HepG2 (cell line): ENCODE data around the gene EPS8.

Experiments used
- ADNP ChIP-seq: sonication (generic); formaldehyde crosslinking; IDR thresholded peaks from 2 replicates; pipeline ENCODE4 v1.4.0; 2020; ENCODE audit warnings: missing genetic modification reagents
- CBX1 ChIP-seq: IDR thresholded peaks from one replicate; pipeline ENCODE4 v1.6.1; 2016; ENCODE audit warnings: antibody characterized with exemption, low read depth
- EHMT2 ChIP-seq: fragments of 200-600 bp; sonication (generic); IDR thresholded peaks from 2 replicates; pipeline ENCODE4 v1.7.0; 2017; ENCODE audit warnings: antibody characterized with exemption, low read depth, low read length, borderline replicate concordance
- EP300 ChIP-seq, 3 experiments: sonication (generic) in 1 of 3; formaldehyde crosslinking in 1 of 3; IDR thresholded peaks; 2 replicates each; pipeline versions ENCODE4 v1.5.1 to v1.6.1; 2011 to 2020; ENCODE audit warnings: low read depth in 2 of 3, low read length in 2 of 3, borderline replicate concordance in 1 of 3, improper control_type of control experiment in 1 of 3, mild to moderate bottlenecking in 1 of 3, missing genetic modification reagents in 1 of 3, moderate library complexity in 1 of 3
- MAZ ChIP-seq, 2 experiments: sonication (generic) in 1 of 2; formaldehyde crosslinking in 1 of 2; IDR thresholded peaks; 2 replicates each; pipeline versions ENCODE4 v1.5.0 to v1.6.1; 2012 to 2020; ENCODE audit warnings: low read depth in 2 of 2, mild to moderate bottlenecking in 2 of 2, borderline replicate concordance in 1 of 2, improper control_type of control experiment in 1 of 2, low read length in 1 of 2, missing genetic modification reagents in 1 of 2, moderate library complexity in 1 of 2
- SAFB2 ChIP-seq: sonication (generic); formaldehyde crosslinking; IDR thresholded peaks from 2 replicates; pipeline ENCODE4 v1.5.1; 2020; ENCODE audit warnings: missing genetic modification reagents, low read depth, mild to moderate bottlenecking, borderline replicate concordance
- TARDBP ChIP-seq: sonication (generic); formaldehyde crosslinking; IDR thresholded peaks from 2 replicates; pipeline ENCODE4 v1.8.0; 2022; ENCODE audit warnings: mild to moderate bottlenecking, missing genetic modification reagents
- YY1 ChIP-seq: IDR thresholded peaks from 2 replicates; pipeline ENCODE4 v1.6.1; 2011; ENCODE audit warnings: low read length, low read depth, moderate library complexity, mild to moderate bottlenecking; ENCODE audit not compliant: insufficient read depth, insufficient replicate concordance
- ZNF44 ChIP-seq: sonication (generic); formaldehyde crosslinking; IDR thresholded peaks from 2 replicates; pipeline ENCODE4 v1.5.1; 2020; ENCODE audit warnings: mild to moderate bottlenecking, missing genetic modification reagents
- ZZZ3 ChIP-seq: sonication (generic); formaldehyde crosslinking; IDR thresholded peaks from 2 replicates; pipeline ENCODE4 v1.4.0; 2020; ENCODE audit warnings: missing genetic modification reagents, mild to moderate bottlenecking, borderline replicate concordance
- TF ChIP-seq, protein P1 (sequence below): sonication (generic); formaldehyde crosslinking; IDR thresholded peaks from 2 replicates; pipeline ENCODE4 v1.5.0; 2020; ENCODE audit warnings: mild to moderate bottlenecking, missing genetic modification reagents, moderate library complexity
- TF ChIP-seq, protein P2 (sequence below): sonication (generic); formaldehyde crosslinking; IDR thresholded peaks from 2 replicates; pipeline ENCODE4 v1.4.0; 2020; ENCODE audit warnings: missing genetic modification reagents

DNA sequence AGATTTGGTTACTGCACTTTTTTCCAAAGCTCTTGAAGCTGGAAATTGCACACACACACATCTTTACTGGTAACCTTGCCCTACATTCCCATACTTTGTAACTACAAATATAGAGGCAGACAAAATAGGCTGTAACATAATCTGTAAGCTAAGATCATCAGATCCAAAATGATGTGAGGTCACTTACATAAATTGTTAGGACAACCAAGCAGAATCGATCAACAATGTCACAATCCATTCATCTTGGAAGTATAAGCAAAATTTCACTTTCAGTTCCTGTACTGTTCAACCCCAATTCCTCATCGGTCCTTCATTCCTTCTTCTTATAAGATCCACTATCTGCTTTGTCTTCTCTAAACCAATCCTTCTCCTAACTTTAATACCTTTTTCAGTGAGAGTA, 72.6 kb downstream of the EPS8 start:
- TF ChIP-seq ZNF44 (CRISPR knock-in tag), result no peak
- TF ChIP-seq ZZZ3 (CRISPR knock-in tag), result no peak
- TF ChIP-seq, protein P1, sequence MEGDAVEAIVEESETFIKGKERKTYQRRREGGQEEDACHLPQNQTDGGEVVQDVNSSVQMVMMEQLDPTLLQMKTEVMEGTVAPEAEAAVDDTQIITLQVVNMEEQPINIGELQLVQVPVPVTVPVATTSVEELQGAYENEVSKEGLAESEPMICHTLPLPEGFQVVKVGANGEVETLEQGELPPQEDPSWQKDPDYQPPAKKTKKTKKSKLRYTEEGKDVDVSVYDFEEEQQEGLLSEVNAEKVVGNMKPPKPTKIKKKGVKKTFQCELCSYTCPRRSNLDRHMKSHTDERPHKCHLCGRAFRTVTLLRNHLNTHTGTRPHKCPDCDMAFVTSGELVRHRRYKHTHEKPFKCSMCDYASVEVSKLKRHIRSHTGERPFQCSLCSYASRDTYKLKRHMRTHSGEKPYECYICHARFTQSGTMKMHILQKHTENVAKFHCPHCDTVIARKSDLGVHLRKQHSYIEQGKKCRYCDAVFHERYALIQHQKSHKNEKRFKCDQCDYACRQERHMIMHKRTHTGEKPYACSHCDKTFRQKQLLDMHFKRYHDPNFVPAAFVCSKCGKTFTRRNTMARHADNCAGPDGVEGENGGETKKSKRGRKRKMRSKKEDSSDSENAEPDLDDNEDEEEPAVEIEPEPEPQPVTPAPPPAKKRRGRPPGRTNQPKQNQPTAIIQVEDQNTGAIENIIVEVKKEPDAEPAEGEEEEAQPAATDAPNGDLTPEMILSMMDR (CRISPR knock-in tag), result no peak
- no peak for TF ChIP-seq EP300 (IDR thresholded peaks at IDR 0.05; ENCODE audit: low read depth in 2 of 2, low read length in 2 of 2)
- TF ChIP-seq EP300 (CRISPR knock-in tag; IDR thresholded peaks at IDR 0.05; ENCODE audit: borderline replicate concordance), result no peak
- TF ChIP-seq TARDBP (CRISPR knock-in tag), result no peak
- no peak for TF ChIP-seq ADNP (CRISPR knock-in tag)
- TF ChIP-seq, protein P2, sequence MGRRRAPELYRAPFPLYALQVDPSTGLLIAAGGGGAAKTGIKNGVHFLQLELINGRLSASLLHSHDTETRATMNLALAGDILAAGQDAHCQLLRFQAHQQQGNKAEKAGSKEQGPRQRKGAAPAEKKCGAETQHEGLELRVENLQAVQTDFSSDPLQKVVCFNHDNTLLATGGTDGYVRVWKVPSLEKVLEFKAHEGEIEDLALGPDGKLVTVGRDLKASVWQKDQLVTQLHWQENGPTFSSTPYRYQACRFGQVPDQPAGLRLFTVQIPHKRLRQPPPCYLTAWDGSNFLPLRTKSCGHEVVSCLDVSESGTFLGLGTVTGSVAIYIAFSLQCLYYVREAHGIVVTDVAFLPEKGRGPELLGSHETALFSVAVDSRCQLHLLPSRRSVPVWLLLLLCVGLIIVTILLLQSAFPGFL, result no peak
- TF ChIP-seq EHMT2, result no peak
- TF ChIP-seq CBX1, result no peak
- TF ChIP-seq SAFB2, result no peak
- no peak for TF ChIP-seq MAZ (IDR thresholded peaks at IDR 0.05; ENCODE audit: borderline replicate concordance, low read depth, low read length)
- no peak for TF ChIP-seq MAZ (CRISPR knock-in tag; IDR thresholded peaks at IDR 0.05; ENCODE audit: low read depth)
- TF ChIP-seq YY1, result no peak
